ENCODE data around the gene OR2AG2.

OR2AG2 gene

DNA sequence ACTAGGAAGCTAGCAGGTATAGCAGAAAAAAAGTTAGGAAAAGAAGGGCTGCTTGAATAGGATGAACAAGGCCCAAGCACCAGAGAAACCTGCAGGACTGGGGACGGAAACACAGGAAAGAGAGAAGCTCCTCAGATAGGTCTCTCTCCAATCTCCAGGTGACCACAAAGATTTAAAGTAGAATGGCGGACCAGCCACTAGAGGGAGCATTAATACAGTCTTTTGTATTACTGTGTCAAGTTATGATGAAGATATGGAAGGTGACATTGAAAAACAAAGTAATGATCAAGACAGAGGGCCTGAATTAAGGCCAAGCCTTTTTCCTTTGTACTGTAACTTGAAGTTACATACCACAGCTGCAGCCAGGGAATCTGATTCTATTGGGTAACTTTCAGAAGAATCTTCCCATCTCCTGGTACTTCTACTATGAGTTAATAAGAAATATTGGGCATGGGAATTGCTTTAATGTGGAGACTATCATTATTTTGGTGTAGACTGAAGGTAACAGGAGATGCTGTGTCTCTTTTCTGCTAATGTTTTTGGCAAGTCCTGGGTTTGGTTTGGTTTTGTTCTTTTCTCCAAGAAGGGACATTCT, 33.8 kb downstream of the OR2AG2 start:
- DNase-seq: peak; percentile 24

DNA sequence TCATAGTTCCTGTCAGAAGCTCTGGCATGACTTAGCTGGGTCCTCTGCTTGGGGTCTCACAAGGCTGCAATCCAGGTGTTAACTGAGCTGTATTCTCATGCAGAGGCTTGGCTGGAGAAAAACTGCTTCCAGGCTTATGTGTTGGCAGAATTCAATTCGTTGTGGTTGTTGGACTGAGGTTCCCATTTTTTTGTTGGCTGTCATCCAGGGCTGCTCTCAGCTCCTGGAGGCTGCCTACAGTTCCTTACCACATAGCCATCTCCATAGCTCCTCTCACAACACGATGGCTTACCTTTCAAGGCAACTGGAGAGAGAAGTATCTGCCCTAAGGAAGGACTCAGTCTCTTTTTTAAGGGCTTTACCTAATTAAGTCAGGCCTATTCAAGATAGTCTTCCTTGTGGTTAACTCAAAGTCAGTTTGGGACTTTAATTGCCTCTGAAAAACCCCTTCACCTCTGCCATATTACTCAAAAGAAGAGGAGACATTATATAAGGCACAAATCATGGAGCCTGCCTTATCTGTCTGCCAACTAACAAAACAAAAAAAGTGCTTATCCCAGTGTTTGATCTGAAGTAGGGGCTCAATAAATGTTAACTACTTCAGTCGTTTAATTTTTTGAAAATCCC, 35.2 kb downstream of the OR2AG2 start:
- no peak for DNase-seq

DNA sequence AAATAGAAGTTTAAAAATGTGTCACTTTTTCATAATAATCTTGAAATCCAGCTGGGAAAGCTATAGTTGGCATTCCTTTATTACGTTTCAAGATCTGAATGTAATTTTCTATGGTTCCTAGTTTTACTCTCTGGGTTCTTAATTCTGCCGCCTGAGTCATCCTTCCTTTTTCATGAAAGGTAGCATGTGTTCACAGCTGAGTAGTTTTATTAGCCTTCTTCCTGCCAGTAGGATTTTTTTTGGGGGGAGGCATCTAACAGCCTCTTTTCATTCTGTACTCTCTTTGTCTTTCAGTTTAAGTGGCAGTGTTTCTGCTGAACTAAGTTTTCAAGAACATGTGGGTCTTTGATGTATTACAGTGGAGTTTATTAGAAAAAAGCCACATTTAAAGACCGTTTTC, 36.5 kb downstream of the OR2AG2 start:
- no peak for DNase-seq

DNA sequence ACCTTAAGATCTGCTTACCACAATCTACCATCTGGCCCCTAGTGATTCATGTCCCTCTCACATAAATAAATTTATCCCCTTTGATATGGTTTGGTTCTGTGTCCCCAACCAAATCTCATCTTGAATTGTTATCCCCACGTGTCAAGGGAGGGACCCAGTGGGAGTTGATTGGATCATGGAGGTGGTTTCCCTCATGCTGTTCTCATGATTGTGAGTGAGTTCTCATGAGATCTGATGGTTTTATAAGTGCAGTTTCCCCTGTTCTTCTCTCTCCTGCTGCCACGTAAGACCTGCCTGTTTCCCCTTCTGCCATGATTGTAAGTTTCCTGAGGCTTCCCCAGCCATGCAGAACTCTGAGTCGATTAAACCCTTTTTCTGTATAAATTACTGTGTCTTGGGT, 37.2 kb downstream of the OR2AG2 start:
- DNase-seq: no peak

DNA sequence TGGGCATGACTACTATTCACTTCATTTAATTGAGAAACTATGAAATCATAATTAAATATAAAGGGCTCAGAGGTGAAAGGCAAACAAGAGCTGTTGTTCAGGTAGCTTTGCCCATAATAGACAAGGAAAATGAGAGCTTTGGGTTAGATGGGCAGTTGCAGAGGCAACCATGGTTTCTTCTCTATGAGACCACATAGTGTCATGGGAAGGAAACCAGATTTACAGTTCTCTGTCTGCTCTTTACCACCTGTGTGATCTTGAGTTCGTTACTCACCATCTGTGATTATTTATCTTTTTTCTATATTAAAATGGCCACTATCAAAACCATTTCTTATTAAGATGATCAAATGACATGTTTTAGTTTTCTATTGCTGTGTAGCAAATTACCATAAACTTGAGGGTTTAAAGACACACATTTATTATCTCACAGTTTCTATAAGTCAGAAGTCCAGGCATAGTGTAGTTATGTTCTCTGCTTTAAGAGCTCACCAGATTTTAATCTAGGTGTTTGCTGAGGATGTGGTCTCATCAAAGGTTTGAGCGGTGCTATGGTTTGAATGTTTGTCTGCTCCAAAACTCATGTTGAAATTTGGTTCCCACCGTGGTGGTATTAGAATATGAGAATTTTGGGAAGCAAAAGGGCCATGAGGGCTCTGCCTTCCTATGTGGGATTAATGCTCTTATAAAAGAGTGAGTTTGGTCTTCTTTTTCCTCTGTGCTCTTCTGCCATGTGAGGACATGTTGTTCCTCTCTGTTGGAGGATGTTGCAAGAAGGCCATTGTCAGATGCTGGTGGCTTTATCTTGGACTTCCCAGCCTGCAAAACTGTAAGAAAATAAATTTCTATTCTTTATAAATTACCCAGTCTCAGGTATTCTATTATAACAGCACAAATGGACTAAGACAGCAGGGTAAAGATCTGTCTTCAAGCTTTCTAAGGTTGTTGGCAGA, 38.2 kb downstream of the OR2AG2 start:
- no peak for DNase-seq

DNA sequence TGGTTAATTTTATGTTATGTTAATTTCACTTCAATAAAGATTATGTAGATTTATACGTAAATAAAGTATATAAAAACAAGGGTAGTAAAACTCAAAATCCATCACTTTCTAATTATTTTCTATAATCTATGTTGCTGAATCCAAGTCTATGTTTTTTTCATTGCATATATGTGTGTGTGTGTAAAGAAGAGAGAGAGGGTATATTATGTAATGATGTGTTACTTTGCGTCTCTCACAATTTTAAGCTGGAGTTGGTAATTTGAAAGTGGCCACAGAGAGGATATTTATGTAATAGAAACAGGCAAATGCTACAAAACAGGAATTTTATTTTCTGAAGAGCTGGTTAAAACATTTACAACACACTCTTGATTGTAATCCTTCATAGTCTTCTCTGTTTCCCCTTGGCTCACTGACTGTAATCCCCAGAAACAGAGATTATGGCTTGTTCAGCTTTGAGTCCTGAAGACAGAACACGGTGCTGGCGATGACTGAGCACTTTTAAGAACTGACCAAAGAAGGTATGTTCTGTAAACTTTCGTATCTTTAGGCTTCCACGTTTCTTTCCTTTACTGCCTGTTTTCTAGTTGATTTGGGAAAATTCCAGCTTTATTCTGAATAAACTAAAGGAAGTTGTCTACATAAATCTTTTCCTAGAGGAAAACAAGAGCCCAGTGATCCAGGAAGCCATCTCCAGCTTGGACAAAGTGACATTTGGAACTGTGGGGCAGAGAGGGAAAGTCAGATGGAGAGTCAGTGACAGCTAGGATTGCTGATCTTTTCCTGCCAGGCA, 43.6 kb downstream of the OR2AG2 start:
- DNase-seq: no peak

DNA sequence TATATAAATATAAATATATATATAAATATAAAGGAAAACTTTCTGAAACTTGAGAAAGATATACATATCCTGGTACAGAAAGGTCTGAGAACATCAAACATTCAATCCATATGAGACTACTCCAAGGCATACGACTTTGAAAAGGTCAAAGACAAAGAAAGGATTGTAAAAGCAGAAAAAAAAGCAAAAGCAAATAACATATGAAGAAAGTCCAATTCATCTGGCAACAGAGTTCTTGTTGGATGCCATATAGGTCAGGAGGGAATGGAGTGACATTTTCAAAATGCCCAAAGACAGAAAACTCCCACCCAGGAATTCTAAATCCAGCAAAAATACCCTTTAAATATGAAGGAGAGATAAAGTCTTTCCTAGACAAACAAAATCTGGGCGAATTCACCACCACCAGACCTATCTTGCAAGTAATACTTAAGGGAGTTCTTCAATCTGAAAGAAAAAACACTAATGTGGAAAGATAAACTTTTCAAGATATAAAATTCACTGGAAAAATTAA, 46.3 kb downstream of the OR2AG2 start:
- DNase-seq: no peak

DNA sequence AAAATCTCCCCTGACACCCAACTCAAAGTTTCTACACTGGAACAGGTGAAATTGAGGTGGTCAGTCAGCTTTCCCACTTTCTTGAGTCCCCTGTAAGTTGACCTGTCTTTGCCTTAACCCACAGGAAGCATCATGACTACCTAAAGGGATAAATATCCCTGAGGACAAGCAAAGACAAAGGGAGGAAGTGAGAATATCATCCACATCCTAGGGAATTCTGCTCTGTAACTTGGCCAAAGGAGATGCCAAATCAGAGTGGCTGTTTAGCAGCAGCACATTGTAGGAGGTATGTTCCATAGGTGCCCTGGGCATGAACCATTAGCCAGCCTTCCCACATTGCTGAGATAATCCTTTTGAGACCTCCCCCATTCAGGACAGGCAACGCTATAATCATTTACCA, 47.8 kb downstream of the OR2AG2 start:
- no peak for DNase-seq

DNA sequence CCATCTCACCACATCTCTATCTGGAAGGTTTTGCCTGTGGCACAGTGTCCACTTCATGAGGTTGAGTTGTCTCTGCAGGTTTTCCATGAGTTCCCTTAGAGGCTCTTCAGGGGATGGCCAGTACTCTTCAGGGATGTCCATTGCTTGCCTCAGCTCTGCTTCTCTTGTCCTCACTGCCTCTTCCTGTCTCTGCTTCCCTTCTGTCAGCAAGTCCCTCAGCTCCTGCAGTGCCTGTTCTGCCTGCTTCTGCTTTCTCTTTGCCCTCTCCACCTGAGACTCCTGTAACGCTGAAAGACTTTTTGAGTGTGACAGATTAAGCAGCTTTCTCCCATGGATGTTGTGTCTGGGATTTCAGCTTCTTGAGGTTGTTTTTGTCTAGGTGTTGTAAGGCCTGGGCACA, 50.4 kb downstream of the OR2AG2 start:
- DNase-seq: no peak

DNA sequence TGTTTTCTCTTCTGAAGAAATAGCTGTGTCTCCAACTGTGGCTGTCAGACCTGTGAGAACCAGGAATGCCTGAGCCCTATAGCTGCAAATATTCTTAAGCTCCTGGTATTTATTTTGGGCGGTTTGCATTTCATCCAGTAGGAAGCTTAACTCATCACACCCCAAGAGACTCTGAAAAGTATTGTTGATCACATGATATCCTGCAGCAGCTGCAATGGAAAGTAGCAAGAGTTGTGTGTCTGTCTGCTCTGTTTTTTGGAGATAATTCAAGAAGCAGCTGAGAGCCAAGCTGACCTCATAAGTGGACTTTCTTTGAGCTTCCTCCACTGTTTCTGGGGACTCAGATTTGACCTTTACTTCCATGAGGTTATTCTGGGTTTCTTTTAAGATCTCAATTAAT, 52.2 kb downstream of the OR2AG2 start:
- no peak for DNase-seq

DNA sequence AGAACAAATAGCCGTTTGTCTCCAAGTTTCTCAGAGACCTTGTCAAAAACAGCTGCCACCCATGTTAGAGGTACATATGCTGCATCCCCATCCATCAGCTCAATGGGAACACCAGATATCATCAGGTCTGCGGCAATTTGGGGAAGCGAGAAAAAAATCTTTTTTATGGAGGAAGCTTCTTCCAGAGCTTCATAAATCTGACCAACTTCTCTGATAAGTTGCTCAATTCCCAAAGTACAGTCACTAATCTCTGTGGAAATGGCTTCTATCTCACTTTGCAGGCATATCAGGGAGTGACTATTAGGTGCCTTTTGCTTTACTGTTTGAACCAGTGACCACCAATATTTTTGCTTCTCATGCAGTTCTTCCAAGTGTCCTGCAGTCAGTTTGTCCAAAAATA, 54.4 kb downstream of the OR2AG2 start:
- no peak for DNase-seq

Data from activated CD4-positive, alpha-beta T cell treated with anti-CD3 and anti-CD28 coated beads for 1 hour (primary cell).